ENCODE results near the gene USP5.

Gene USP5

GRCh38 chr12:6915789-6916285, 63.9 kb downstream of the USP5 start:
- Histone ChIP-seq H3K27ac (ENCODE audit: low read depth, low read length) (no peak overlapping the region), H3K4me2 (ENCODE audit: low read length) (no peak overlapping the region), H3K9me3 (ENCODE audit: control insufficient read depth, insufficient read depth, low read length) (no peaks in the 10 kb centered on the region), H3K4me3 (ENCODE audit: low read length) (no peak overlapping the region), H3K9me2 (replicated peaks; ENCODE audit: control insufficient read depth, low read length) (no peaks in the 10 kb centered on the region), H3K4me1 (ENCODE audit: control insufficient read depth, low read length) (peaks cover 18% of the 10 kb centered on the region), H3K36me3 (ENCODE audit: control insufficient read depth, low read length) (no peaks in the 10 kb centered on the region), H3K27me3 (ENCODE audit: control insufficient read depth, low read length) (peaks cover 66% of the 10 kb centered on the region), H4K20me1 (ENCODE audit: control insufficient read depth, insufficient read depth, low read depth, low read length) (no peaks in the 10 kb centered on the region), H3K79me2 (ENCODE audit: control insufficient read depth, low read length) (no peaks in the 10 kb centered on the region), H3F3A (ENCODE audit: control insufficient read depth, insufficient read depth) (no peaks in the 10 kb centered on the region)
- TF ChIP-seq CTCF (IDR thresholded peaks at IDR 0.05; ENCODE audit: low read depth, low read length, poor library complexity, severe bottlenecking) (no peak), EZH2phosphoT487 (IDR thresholded peaks at IDR 0.05; ENCODE audit: borderline replicate concordance, low read length) (no peak)
